ENCODE results near the gene UTF1.

UTF1 gene

GRCh38 chr10:133237588-133238465, 7.8 kb downstream of the UTF1 start, which contains the start of gene VENTX:
Gene VENTX (plus strand): TSS chr10:133237855. CDS start chr10:133237915, 60 bp downstream.
- H3K9ac ChIP-seq (ENCODE audit: low read depth in 1 of 2, low read length in 2 of 2) = no peak within 1 kb of the TSS
- no peaks in the 10 kb centered on the region for H3K9me3 ChIP-seq (ENCODE audit: control insufficient read depth in 1 of 2, low read length in 2 of 2)
- no peak within 1 kb of the TSS for H3K4me3 ChIP-seq (ENCODE audit: low read depth in 1 of 2, low read length in 2 of 2)
- H3K36me3 ChIP-seq (ENCODE audit: control insufficient read depth in 1 of 2, insufficient read depth in 2 of 2, low read length in 2 of 2) = no peaks in the 10 kb centered on the region
- peaks cover 30 to 34% of the 10 kb centered on the region in 2 donors for H3K27me3 ChIP-seq (ENCODE audit: control insufficient read depth in 1 of 2, insufficient read depth in 2 of 2, low read length in 2 of 2)
- peaks cover 12 to 13% of the 10 kb centered on the region in 2 donors for H3K4me1 ChIP-seq (ENCODE audit: control insufficient read depth in 1 of 2, insufficient read depth in 2 of 2, low read length in 2 of 2)
- no peak within 1 kb of the TSS for H3K27ac ChIP-seq (ENCODE audit: low read depth, low read length)

DNA sequence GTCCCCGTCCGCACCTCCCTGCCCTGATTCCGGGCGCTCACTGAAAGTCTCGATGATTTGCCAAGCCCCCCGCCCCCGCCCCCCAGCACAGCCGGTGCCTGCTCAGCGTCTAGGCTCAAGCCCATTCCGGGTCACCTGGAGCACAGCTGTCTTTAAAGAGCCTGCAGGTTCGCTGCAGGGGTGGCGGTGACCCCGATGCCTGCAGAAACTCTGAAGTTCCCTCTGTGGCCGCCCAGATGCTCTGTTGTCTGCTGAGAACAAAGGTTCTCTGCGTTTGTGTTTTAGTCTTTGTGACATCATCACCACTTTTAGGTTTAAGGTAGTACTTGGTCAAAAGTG, 8.4 kb downstream of the UTF1 start:
- Histone ChIP-seq H3K4me1 (ENCODE audit: control insufficient read depth in 1 of 2, insufficient read depth in 2 of 2, low read length in 2 of 2) (peaks cover 12 to 13% of the 10 kb centered on the region in 2 donors), H3K4me3 (ENCODE audit: low read depth in 1 of 2, low read length in 2 of 2) (no peak overlapping the region), H3K9ac (ENCODE audit: low read depth in 1 of 2, low read length in 2 of 2) (no peak overlapping the region), H3K36me3 (ENCODE audit: control insufficient read depth in 1 of 2, insufficient read depth in 2 of 2, low read length in 2 of 2) (no peaks in the 10 kb centered on the region), H3K9me3 (ENCODE audit: control insufficient read depth in 1 of 2, low read length in 2 of 2) (no peaks in the 10 kb centered on the region), H3K27ac (ENCODE audit: low read depth, low read length) (no peak overlapping the region), H3K27me3 (ENCODE audit: control insufficient read depth in 1 of 2, insufficient read depth in 2 of 2, low read length in 2 of 2) (peaks cover 32 to 40% of the 10 kb centered on the region in 2 donors)

- Histone ChIP-seq H3K4me3 (ENCODE audit: low read depth in 1 of 2, low read length in 2 of 2) (no peak overlapping the region), H3K27ac (ENCODE audit: low read depth, low read length) (no peak overlapping the region), H3K9ac (ENCODE audit: low read depth in 1 of 2, low read length in 2 of 2) (no peak overlapping the region), H3K9me3 (ENCODE audit: control insufficient read depth in 1 of 2, low read length in 2 of 2) (no peaks in the 10 kb centered on the region), H3K36me3 (ENCODE audit: control insufficient read depth in 1 of 2, insufficient read depth in 2 of 2, low read length in 2 of 2) (no peaks in the 10 kb centered on the region), H3K27me3 (ENCODE audit: control insufficient read depth in 1 of 2, insufficient read depth in 2 of 2, low read length in 2 of 2) (peaks cover 32 to 42% of the 10 kb centered on the region in 2 donors), H3K4me1 (ENCODE audit: control insufficient read depth in 1 of 2, insufficient read depth in 2 of 2, low read length in 2 of 2) (peaks cover 12 to 13% of the 10 kb centered on the region in 2 donors)
Observed at GRCh38 chr10:133239990-133240389, 10.0 kb downstream of the UTF1 start.

- Histone ChIP-seq H3K4me3 (ENCODE audit: low read depth in 1 of 2, low read length in 2 of 2) (peak overlapping the region; percentile 57 to 65), H3K27ac (ENCODE audit: low read depth, low read length) (no peak overlapping the region), H3K36me3 (ENCODE audit: control insufficient read depth in 1 of 2, insufficient read depth in 2 of 2, low read length in 2 of 2) (no peaks in the 10 kb centered on the region), H3K4me1 (ENCODE audit: control insufficient read depth in 1 of 2, insufficient read depth in 2 of 2, low read length in 2 of 2) (peaks cover 18 to 20% of the 10 kb centered on the region in 2 donors), H3K9me3 (ENCODE audit: control insufficient read depth in 1 of 2, low read length in 2 of 2) (no peaks in the 10 kb centered on the region), H3K27me3 (ENCODE audit: control insufficient read depth in 1 of 2, insufficient read depth in 2 of 2, low read length in 2 of 2) (peaks cover 32 to 44% of the 10 kb centered on the region in 2 donors), H3K9ac (ENCODE audit: low read depth in 1 of 2, low read length in 2 of 2) (peak overlapping the region in 1 of 2 donors; percentile 15)
Observed at GRCh38 chr10:133241501-133242205, 11.6 kb downstream of the UTF1 start.

GRCh38 chr10:133242611-133243356, 12.8 kb downstream of the UTF1 start:
- Histone ChIP-seq H3K4me3 (ENCODE audit: low read depth in 1 of 2, low read length in 2 of 2) (no peak overlapping the region), H3K27ac (ENCODE audit: low read depth, low read length) (no peak overlapping the region), H3K36me3 (ENCODE audit: control insufficient read depth in 1 of 2, insufficient read depth in 2 of 2, low read length in 2 of 2) (no peaks in the 10 kb centered on the region), H3K4me1 (ENCODE audit: control insufficient read depth in 1 of 2, insufficient read depth in 2 of 2, low read length in 2 of 2) (peaks cover 18 to 20% of the 10 kb centered on the region in 2 donors), H3K9me3 (ENCODE audit: control insufficient read depth in 1 of 2, low read length in 2 of 2) (no peaks in the 10 kb centered on the region), H3K9ac (ENCODE audit: low read depth in 1 of 2, low read length in 2 of 2) (no peak overlapping the region), H3K27me3 (ENCODE audit: control insufficient read depth in 1 of 2, insufficient read depth in 2 of 2, low read length in 2 of 2) (peaks cover 32 to 41% of the 10 kb centered on the region in 2 donors)

DNA sequence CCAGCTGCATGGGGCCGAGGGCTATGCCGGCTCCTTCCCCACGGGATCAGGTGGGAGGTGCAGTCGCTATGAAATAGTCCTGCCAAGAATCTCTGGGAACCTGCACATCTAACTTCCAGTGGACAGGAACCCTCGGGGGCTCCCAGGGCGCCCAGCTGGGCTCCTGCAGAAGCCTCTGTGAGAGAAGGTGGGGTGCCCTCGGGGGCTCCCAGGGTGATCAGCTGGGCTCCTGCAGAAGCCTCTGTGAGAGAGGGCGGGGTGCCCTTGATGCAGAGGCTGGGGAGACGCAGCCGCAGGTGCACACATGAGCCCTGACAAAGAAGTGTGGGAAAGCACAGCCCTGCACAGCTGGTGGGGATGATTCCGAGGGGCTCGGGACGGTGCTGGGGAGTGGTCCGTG, 13.6 kb downstream of the UTF1 start:
- H3K27ac ChIP-seq (ENCODE audit: low read depth, low read length) = no peak overlapping the region
- no peak overlapping the region for H3K4me3 ChIP-seq (ENCODE audit: low read depth in 1 of 2, low read length in 2 of 2)
- H3K9me3 ChIP-seq (ENCODE audit: control insufficient read depth in 1 of 2, low read length in 2 of 2) = no peaks in the 10 kb centered on the region
- peaks cover 18 to 20% of the 10 kb centered on the region in 2 donors for H3K4me1 ChIP-seq (ENCODE audit: control insufficient read depth in 1 of 2, insufficient read depth in 2 of 2, low read length in 2 of 2)
- no peaks in the 10 kb centered on the region for H3K36me3 ChIP-seq (ENCODE audit: control insufficient read depth in 1 of 2, insufficient read depth in 2 of 2, low read length in 2 of 2)
- peaks cover 27 to 40% of the 10 kb centered on the region in 2 donors for H3K27me3 ChIP-seq (ENCODE audit: control insufficient read depth in 1 of 2, insufficient read depth in 2 of 2, low read length in 2 of 2)
- no peak overlapping the region for H3K9ac ChIP-seq (ENCODE audit: low read depth in 1 of 2, low read length in 2 of 2)

DNA sequence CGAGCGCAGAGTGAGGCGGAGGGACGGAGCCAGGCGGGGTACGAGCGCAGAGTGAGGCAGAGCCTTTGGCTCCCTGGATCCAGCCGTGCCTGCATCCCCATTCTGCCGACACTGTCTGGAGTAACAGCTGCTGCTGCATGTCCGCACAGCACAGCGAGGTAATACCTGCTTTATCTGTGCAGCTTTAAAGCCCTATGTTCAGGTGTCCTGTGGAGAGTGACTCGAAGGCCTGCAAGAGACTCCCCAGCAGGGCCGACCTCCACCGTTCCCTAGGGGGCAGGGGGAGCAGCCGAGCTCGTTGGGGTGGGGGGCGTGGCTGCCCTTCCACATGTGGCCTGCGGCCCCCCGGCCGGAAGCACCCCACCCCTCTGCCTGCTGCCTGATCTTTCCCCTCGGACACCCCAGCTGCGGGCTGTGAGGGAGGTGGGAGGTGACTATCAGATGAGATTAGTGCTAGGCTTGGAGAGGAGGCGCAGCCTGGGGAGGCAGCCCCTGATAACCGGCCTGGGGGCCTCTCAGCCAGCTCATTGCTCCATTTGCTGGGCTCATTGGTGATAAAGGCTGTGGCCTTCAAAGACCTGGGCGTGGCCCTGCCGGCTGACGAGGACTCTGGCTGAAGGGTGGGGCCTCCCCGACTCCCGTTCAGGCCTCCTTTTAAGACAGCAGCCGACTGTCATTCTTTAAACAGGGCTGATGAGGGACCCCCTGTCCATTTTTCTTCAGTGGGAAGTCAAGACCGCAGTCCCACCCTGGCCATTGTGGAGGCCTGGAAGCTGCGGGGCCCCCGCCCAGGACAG, 15.6 kb downstream of the UTF1 start:
- no peaks in the 10 kb centered on the region for H3K36me3 ChIP-seq (ENCODE audit: control insufficient read depth in 1 of 2, insufficient read depth in 2 of 2, low read length in 2 of 2)
- H3K27ac ChIP-seq (ENCODE audit: low read depth, low read length) = no peak overlapping the region
- no peaks in the 10 kb centered on the region for H3K9me3 ChIP-seq (ENCODE audit: control insufficient read depth in 1 of 2, low read length in 2 of 2)
- H3K27me3 ChIP-seq (ENCODE audit: control insufficient read depth in 1 of 2, insufficient read depth in 2 of 2, low read length in 2 of 2) = peaks cover 19 to 34% of the 10 kb centered on the region in 2 donors
- peaks cover 18 to 20% of the 10 kb centered on the region in 2 donors for H3K4me1 ChIP-seq (ENCODE audit: control insufficient read depth in 1 of 2, insufficient read depth in 2 of 2, low read length in 2 of 2)
- no peak overlapping the region for H3K9ac ChIP-seq (ENCODE audit: low read depth in 1 of 2, low read length in 2 of 2)
- no peak overlapping the region for H3K4me3 ChIP-seq (ENCODE audit: low read depth in 1 of 2, low read length in 2 of 2)

- H3K27ac ChIP-seq (ENCODE audit: low read depth, low read length) = no peak overlapping the region
- peaks cover 14 to 32% of the 10 kb centered on the region in 2 donors for H3K27me3 ChIP-seq (ENCODE audit: control insufficient read depth in 1 of 2, insufficient read depth in 2 of 2, low read length in 2 of 2)
- H3K4me1 ChIP-seq (ENCODE audit: control insufficient read depth in 1 of 2, insufficient read depth in 2 of 2, low read length in 2 of 2) = peaks cover 12 to 15% of the 10 kb centered on the region in 2 donors
- no peak overlapping the region for H3K9ac ChIP-seq (ENCODE audit: low read depth in 1 of 2, low read length in 2 of 2)
- no peak overlapping the region for H3K4me3 ChIP-seq (ENCODE audit: low read depth in 1 of 2, low read length in 2 of 2)
- H3K9me3 ChIP-seq (ENCODE audit: control insufficient read depth in 1 of 2, low read length in 2 of 2) = no peaks in the 10 kb centered on the region
- H3K36me3 ChIP-seq (ENCODE audit: control insufficient read depth in 1 of 2, insufficient read depth in 2 of 2, low read length in 2 of 2) = no peaks in the 10 kb centered on the region
Observed at GRCh38 chr10:133246236-133246626, 16.2 kb downstream of the UTF1 start.

- H3K4me3 ChIP-seq (ENCODE audit: low read depth in 1 of 2, low read length in 2 of 2) = no peak overlapping the region
Observed at GRCh38 chr10:133247681-133248333, 17.8 kb downstream of the UTF1 start.

More at GRCh38 chr10:133247681-133248333, 17.8 kb downstream of the UTF1 start:
- Histone ChIP-seq H3K36me3 (ENCODE audit: control insufficient read depth in 1 of 2, insufficient read depth in 2 of 2, low read length in 2 of 2) (no peaks in the 10 kb centered on the region), H3K9me3 (ENCODE audit: control insufficient read depth in 1 of 2, low read length in 2 of 2) (no peaks in the 10 kb centered on the region), H3K4me1 (ENCODE audit: control insufficient read depth in 1 of 2, insufficient read depth in 2 of 2, low read length in 2 of 2) (peaks cover 5 to 8% of the 10 kb centered on the region in 2 donors), H3K27me3 (ENCODE audit: control insufficient read depth in 1 of 2, insufficient read depth in 2 of 2, low read length in 2 of 2) (peaks cover 3 to 27% of the 10 kb centered on the region in 2 donors), H3K27ac (ENCODE audit: low read depth, low read length) (no peak overlapping the region), H3K9ac (ENCODE audit: low read depth in 1 of 2, low read length in 2 of 2) (no peak overlapping the region)
